ENCODE data around the gene HNRNPCL1.
"Not testable (repeated sequence)": the region's sequence is repeated elsewhere in the genome, so short reads cannot be mapped to it uniquely, and the experiment has no call there.

The HNRNPCL1 gene

GRCh38 chr1:12848620-12849019, at the start of gene HNRNPCL1:
Gene HNRNPCL1, minus strand, starts transcription at chr1:12848720. Its CDS starts 431 bp downstream, at chr1:12848289.
- DNase-seq: not testable (repeated sequence)

GRCh38 chr1:12898170-12898569, 49.6 kb upstream of the HNRNPCL1 start, which contains the start of gene PRAMEF10:
Gene PRAMEF10, minus strand, starts transcription at chr1:12898270. Its CDS starts 2,423 bp downstream, at chr1:12895847.
- not testable (repeated sequence) for DNase-seq

GRCh38 chr1:12886101-12886500, 37.6 kb upstream of the HNRNPCL1 start, which contains the start of gene PRAMEF4:
Gene PRAMEF4, minus strand, starts transcription at chr1:12886201. Its CDS starts 2,807 bp downstream, at chr1:12883394.
- DNase-seq: not testable (repeated sequence)

GRCh38 chr1:12878453-12878852, 29.9 kb upstream of the HNRNPCL1 start:
- DNase-seq: not testable (repeated sequence)

- not testable (repeated sequence) for DNase-seq
Observed at GRCh38 chr1:12863131-12863880, 14.8 kb upstream of the HNRNPCL1 start.

- DNase-seq: not testable (repeated sequence)
Observed at GRCh38 chr1:12856786-12857185, 8.3 kb upstream of the HNRNPCL1 start, which contains the start of gene PRAMEF2. Gene PRAMEF2, plus strand, starts transcription at chr1:12857086. Its CDS starts 1,924 bp downstream, at chr1:12859010.

GRCh38 chr1:12851779-12852178, 3.3 kb upstream of the HNRNPCL1 start:
- no peak for DNase-seq

- not testable (repeated sequence) for DNase-seq
Observed at GRCh38 chr1:12833251-12833650, 15.3 kb downstream of the HNRNPCL1 start.

- not testable (repeated sequence) for DNase-seq
Observed at GRCh38 chr1:12831310-12831709, 17.2 kb downstream of the HNRNPCL1 start, which contains the start of gene PRAMEF11. Gene PRAMEF11, minus strand, starts transcription at chr1:12831410. Its CDS starts 2,621 bp downstream, at chr1:12828789.

- DNase-seq: not testable (repeated sequence)
Observed at GRCh38 chr1:12819061-12819460, 29.5 kb downstream of the HNRNPCL1 start.

- no peak for DNase-seq
Observed at GRCh38 chr1:12811409-12811784, 37.1 kb downstream of the HNRNPCL1 start.

- no peak for DNase-seq
Observed at GRCh38 chr1:12810691-12811408, 37.7 kb downstream of the HNRNPCL1 start.

GRCh38 chr1:12809933-12810332, 38.6 kb downstream of the HNRNPCL1 start:
- no peak for DNase-seq

GRCh38 chr1:12799730-12800129, 48.8 kb downstream of the HNRNPCL1 start:
- DNase-seq: no peak

- no peak for DNase-seq
Observed at GRCh38 chr1:12798911-12799310, 49.6 kb downstream of the HNRNPCL1 start.

All from NCI-H1436 (cell line).